Measurements from ENCODE around the gene KNDC1. TPM values are rescaled to one million over a fixed set of nuclear protein-coding genes. Genes with fewer than 3 reads are reported as not detected.

Gene KNDC1
- total and polyA plus RNA-seq, 10 donors = 0.05 to 3.5 (median 1.0) TPM

GRCh38 chr10:133163889-133164815, 4.1 kb downstream of the KNDC1 start:
- Histone ChIP-seq H3K4me3 (no peak overlapping the region), H3K27ac (no peak overlapping the region), H3K36me3 (no peaks in the 10 kb centered on the region), H3K4me1 (peaks cover 0 to 23% (median 14%) of the 10 kb centered on the region in 6 donors), H3K9me3 (no peaks in the 10 kb centered on the region), H3K27me3 (replicated peaks in 1 of 7) (peaks cover 0 to 76% (median 39%) of the 10 kb centered on the region in 7 donors)
- no peak for TF ChIP-seq POLR2A (IDR thresholded peaks at IDR 0.05)
- no peak for TF ChIP-seq POLR2AphosphoS5 (IDR thresholded peaks at IDR 0.05)
- TF ChIP-seq CTCF (IDR thresholded peaks at IDR 0.05 in 8 of 11, conservative IDR thresholded peaks at IDR 0.05 in 3 of 11) = no peak
- peak; percentile 70 for DNase-seq
- WGBS, 5 donors = 79 to 84% (median 80%) methylated on average over 21 to 31 of the region's 31 CpGs
- intact Hi-C loops (cut with DNase I; ENCODE audit: low total_unique reads) = no loop called here

- WGBS, 5 donors = 83 to 89% (median 87%) methylated on average over 5 to 26 of the region's 26 CpGs
- Histone ChIP-seq H3K27ac (no peak overlapping the region), H3K4me3 (no peak overlapping the region), H3K9me3 (no peaks in the 10 kb centered on the region), H3K27me3 (replicated peaks in 1 of 7) (peaks cover 0 to 68% (median 32%) of the 10 kb centered on the region in 7 donors), H3K36me3 (no peaks in the 10 kb centered on the region), H3K4me1 (peaks cover 0 to 17% (median 13%) of the 10 kb centered on the region in 6 donors)
- peak; percentile 71 for DNase-seq
- no peak for TF ChIP-seq CTCF (IDR thresholded peaks at IDR 0.05 in 8 of 11, conservative IDR thresholded peaks at IDR 0.05 in 3 of 11)
- no peak for TF ChIP-seq POLR2AphosphoS5 (IDR thresholded peaks at IDR 0.05)
- no peak for TF ChIP-seq POLR2A (IDR thresholded peaks at IDR 0.05)
- intact Hi-C loops (cut with DNase I; ENCODE audit: low total_unique reads) = no loop called here
These were observed 5.0 kb downstream of the KNDC1 start for GRCh38 chr10:133164816-133165555.

- TF ChIP-seq POLR2A (IDR thresholded peaks at IDR 0.05) (no peak), CTCF (IDR thresholded peaks at IDR 0.05 in 8 of 11, conservative IDR thresholded peaks at IDR 0.05 in 3 of 11) (no peak), POLR2AphosphoS5 (IDR thresholded peaks at IDR 0.05) (no peak)
- H3K27me3 ChIP-seq (replicated peaks in 1 of 7) = peaks cover 0 to 60% (median 24%) of the 10 kb centered on the region in 7 donors
- no peak overlapping the region for H3K4me3 ChIP-seq
- no peaks in the 10 kb centered on the region for H3K36me3 ChIP-seq
- peaks cover 0 to 9% (median 7%) of the 10 kb centered on the region in 6 donors for H3K4me1 ChIP-seq
- no peaks in the 10 kb centered on the region for H3K9me3 ChIP-seq
- intact Hi-C loops (cut with DNase I; ENCODE audit: low total_unique reads) = no loop called here
- no peak overlapping the region for H3K27ac ChIP-seq
- 91 to 95% (median 92%) methylated on average over 22 to 40 of the region's 40 CpGs for WGBS, 5 donors
- DNase-seq = no peak
These were observed 5.8 kb downstream of the KNDC1 start for GRCh38 chr10:133165556-133166503.
